ENCODE measurements around the gene SLC17A1. TPM values are rescaled to one million over a fixed set of nuclear protein-coding genes. Genes with fewer than 3 reads are reported as not detected.

The SLC17A1 gene
- total and polyA plus RNA-seq, 10 of the 15 experiments (the other 5 are each of a cell fraction or from before 2014, with no cell fraction given): not detected

DNA sequence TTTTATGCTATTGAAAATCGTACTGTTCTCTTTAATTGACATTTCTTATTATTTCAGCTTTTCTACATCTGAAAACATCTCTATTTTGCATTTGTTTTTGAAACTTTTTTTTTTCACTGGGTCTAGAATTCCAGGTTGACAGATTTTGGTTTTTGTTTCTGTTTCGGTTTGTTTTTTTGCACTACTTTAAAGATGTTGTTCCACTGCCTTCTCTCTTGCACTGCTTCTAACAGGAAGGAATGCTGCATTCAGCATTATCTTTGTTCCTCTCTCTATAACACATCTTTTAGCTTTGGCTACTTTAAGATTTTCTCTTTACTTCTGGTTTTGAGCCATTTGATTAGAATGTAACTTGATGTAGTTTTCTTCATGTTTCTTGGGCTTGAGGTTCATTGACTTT, 20.1 kb upstream of the SLC17A1 start:
- Histone ChIP-seq H3K4me1 (ENCODE audit: control insufficient read depth, insufficient read depth, low read length) (no peaks in the 10 kb centered on the region), H3K79me2 (ENCODE audit: control insufficient read depth, insufficient read depth, low read length) (no peaks in the 10 kb centered on the region), H3K27ac (ENCODE audit: control insufficient read depth, insufficient read depth) (no peak overlapping the region), H3K9me3 (replicated peaks; ENCODE audit: control insufficient read depth, insufficient read depth, low read length) (no peaks in the 10 kb centered on the region), H3K4me3 (no peak overlapping the region), H2AFZ (ENCODE audit: control insufficient read depth, low read depth, low read length) (no peak overlapping the region), H3K36me3 (ENCODE audit: control insufficient read depth in 2 of 2, insufficient read depth in 2 of 2, low read length in 1 of 2) (no peaks in the 10 kb centered on the region), H3K4me2 (ENCODE audit: control insufficient read depth, insufficient read depth) (no peak overlapping the region), H3K9ac (ENCODE audit: control insufficient read depth, insufficient read depth, low read length) (no peak overlapping the region), H3K27me3 (replicated peaks in 1 of 2; ENCODE audit: control insufficient read depth in 2 of 2, insufficient read depth in 2 of 2, low read length in 1 of 2) (no peaks in the 10 kb centered on the region), H4K20me1 (ENCODE audit: control insufficient read depth, insufficient read depth) (no peaks in the 10 kb centered on the region)
- 61% methylated on average over 2 of the region's 2 CpGs for WGBS (ENCODE audit: insufficient coverage, insufficient replicate concordance, low lambda C conversion rate, missing lambda C conversion rate)
- RAD21 ChIA-PET (ENCODE audit: unreplicated experiment): no interaction called here
- FAIRE-seq (no peak), DNase-seq (ENCODE audit: low read depth, low spot score) (no peak), ATAC-seq (no peak)
- no TSS peak for BruUV-seq (replicated peaks)
- in situ Hi-C loops (cut with MboI): no loop called here
- intact Hi-C loops (cut with micrococcal nuclease; ENCODE audit: unreplicated experiment): no loop called here
- CTCF ChIA-PET: interaction anchor here (1.2 kb wide), 1 partner anchor 152 kb away, joined by 3 read pairs; no protein-coding TSS in a partner anchor
- no peak for TF ChIP-seq CHD4 (IDR thresholded peaks at IDR 0.05)
- TF ChIP-seq SUPT20H (IDR thresholded peaks at IDR 0.05; ENCODE audit: borderline replicate concordance, control insufficient read depth, low read depth, low read length): no peak
- TF ChIP-seq NR2C2 (IDR thresholded peaks at IDR 0.05; ENCODE audit: borderline replicate concordance, control insufficient read depth, insufficient read length, low read depth): no peak
- TF ChIP-seq, protein P1, sequence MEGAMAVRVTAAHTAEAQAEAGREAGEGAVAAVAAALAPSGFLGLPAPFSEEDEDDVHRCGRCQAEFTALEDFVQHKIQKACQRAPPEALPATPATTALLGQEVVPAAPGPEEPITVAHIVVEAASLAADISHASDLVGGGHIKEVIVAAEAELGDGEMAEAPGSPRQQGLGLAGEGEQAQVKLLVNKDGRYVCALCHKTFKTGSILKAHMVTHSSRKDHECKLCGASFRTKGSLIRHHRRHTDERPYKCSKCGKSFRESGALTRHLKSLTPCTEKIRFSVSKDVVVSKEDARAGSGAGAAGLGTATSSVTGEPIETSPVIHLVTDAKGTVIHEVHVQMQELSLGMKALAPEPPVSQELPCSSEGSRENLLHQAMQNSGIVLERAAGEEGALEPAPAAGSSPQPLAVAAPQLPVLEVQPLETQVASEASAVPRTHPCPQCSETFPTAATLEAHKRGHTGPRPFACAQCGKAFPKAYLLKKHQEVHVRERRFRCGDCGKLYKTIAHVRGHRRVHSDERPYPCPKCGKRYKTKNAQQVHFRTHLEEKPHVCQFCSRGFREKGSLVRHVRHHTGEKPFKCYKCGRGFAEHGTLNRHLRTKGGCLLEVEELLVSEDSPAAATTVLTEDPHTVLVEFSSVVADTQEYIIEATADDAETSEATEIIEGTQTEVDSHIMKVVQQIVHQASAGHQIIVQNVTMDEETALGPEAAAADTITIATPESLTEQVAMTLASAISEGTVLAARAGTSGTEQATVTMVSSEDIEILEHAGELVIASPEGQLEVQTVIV (IDR thresholded peaks at IDR 0.05; ENCODE audit: borderline replicate concordance, partially characterized antibody): no peak
- TF ChIP-seq MTA2 (IDR thresholded peaks at IDR 0.05; ENCODE audit: low read depth): no peak
- TF ChIP-seq, protein P2, sequence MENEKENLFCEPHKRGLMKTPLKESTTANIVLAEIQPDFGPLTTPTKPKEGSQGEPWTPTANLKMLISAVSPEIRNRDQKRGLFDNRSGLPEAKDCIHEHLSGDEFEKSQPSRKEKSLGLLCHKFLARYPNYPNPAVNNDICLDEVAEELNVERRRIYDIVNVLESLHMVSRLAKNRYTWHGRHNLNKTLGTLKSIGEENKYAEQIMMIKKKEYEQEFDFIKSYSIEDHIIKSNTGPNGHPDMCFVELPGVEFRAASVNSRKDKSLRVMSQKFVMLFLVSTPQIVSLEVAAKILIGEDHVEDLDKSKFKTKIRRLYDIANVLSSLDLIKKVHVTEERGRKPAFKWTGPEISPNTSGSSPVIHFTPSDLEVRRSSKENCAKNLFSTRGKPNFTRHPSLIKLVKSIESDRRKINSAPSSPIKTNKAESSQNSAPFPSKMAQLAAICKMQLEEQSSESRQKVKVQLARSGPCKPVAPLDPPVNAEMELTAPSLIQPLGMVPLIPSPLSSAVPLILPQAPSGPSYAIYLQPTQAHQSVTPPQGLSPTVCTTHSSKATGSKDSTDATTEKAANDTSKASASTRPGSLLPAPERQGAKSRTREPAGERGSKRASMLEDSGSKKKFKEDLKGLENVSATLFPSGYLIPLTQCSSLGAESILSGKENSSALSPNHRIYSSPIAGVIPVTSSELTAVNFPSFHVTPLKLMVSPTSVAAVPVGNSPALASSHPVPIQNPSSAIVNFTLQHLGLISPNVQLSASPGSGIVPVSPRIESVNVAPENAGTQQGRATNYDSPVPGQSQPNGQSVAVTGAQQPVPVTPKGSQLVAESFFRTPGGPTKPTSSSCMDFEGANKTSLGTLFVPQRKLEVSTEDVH (IDR thresholded peaks at IDR 0.05; ENCODE audit: low read depth, partially characterized antibody): no peak
- no peak for TF ChIP-seq MYB (IDR thresholded peaks at IDR 0.05; ENCODE audit: borderline replicate concordance, low read depth, low read length)
- no peak for TF ChIP-seq FOXM1 (IDR thresholded peaks at IDR 0.05; ENCODE audit: low read depth, low read length)
- no peak for TF ChIP-seq YBX1 (IDR thresholded peaks at IDR 0.05)
- no peak for TF ChIP-seq TCF3 (IDR thresholded peaks at IDR 0.05; ENCODE audit: borderline replicate concordance, insufficient read depth, low read depth, low read length)
- TF ChIP-seq HDAC6 (IDR thresholded peaks at IDR 0.05; ENCODE audit: unreplicated experiment): no peak
- no peak for TF ChIP-seq NBN (IDR thresholded peaks at IDR 0.05)
- TF ChIP-seq TBL1XR1 (IDR thresholded peaks at IDR 0.05; ENCODE audit: low read depth, low read length): no peak
- TF ChIP-seq POLR2A (IDR thresholded peaks at IDR 0.05; ENCODE audit: low read depth, low read length): no peak
- no peak for TF ChIP-seq POU2F2 (IDR thresholded peaks at IDR 0.05; ENCODE audit: borderline replicate concordance, low read depth, low read length)
- no peak for TF ChIP-seq RUNX3 (IDR thresholded peaks at IDR 0.05; ENCODE audit: low read length)
- SMC1A ChIA-PET (ENCODE audit: uncharacterized antibody, unreplicated experiment): no interaction called here
- POLR2A ChIA-PET: no interaction called here

All from GM12878 (cell line).